Caco-2 (cell line): Measurements from ENCODE around the gene SNX5. TPM values are rescaled to one million over a fixed set of nuclear protein-coding genes. Genes with fewer than 3 reads are reported as not detected.

Experiments used
- BruUV-seq: library from RNA; stranded (reverse); fragments of 400-500 nt; replicated peaks from 2 replicates; lab custom pipeline; 2021; lab: Mats Ljungman, UMichigan
- CTCF ChIA-PET: fragments of 300-600 bp; sonication (Branson Sonifier 250); formaldehyde crosslinking; loops from one replicate; lab custom pipeline; 2022; ENCODE audit warnings: antibody characterized with exemption; lab: Charles Lee
- POLR2A ChIA-PET: fragments of 300-600 bp; sonication (Branson Sonifier 250); formaldehyde crosslinking; loops from one replicate; lab custom pipeline; 2022; ENCODE audit warnings: antibody characterized with exemption; lab: Charles Lee
- DNase-seq, 2 experiments: peaks; one replicate each; pipeline versions ENCODE4 v3.0.0 to v3.0.0-alpha.2; 2020 to 2022
- H3K27me3 ChIP-seq: replicated peaks from 2 replicates; pipeline ENCODE4 v1.6.0; 2011; ENCODE audit warnings: low read length; ENCODE audit not compliant: control insufficient read depth, insufficient read depth
- H3K36me3 ChIP-seq: 2 replicates; pipeline ENCODE4 v1.5.1; 2011; ENCODE audit warnings: low read length; ENCODE audit not compliant: control insufficient read depth, insufficient read depth
- H3K4me1 ChIP-seq: fragments of 250-450 bp; sonication (Bioruptor Pico); 2 replicates; pipeline ENCODE4 v1.5.1; 2020; ENCODE audit warnings: mild to moderate bottlenecking
- H3K4me3 ChIP-seq: 2 replicates; pipeline ENCODE4 v1.5.1; 2011; ENCODE audit warnings: low read depth, mild to moderate bottlenecking, control low read depth, low read length
- H3K9me3 ChIP-seq: fragments of 250-450 bp; sonication (Bioruptor Pico); 2 replicates; pipeline ENCODE4 v1.5.1; 2020; ENCODE audit warnings: mild to moderate bottlenecking, moderate library complexity
- H3K27ac Mint-ChIP-seq: one replicate; pipeline ENCODE4 v1.8.0; 2022; ENCODE audit warnings: mixed read lengths; ENCODE audit not compliant: unreplicated experiment
- H3K27me3 Mint-ChIP-seq: one replicate; pipeline ENCODE4 v1.8.0; 2022; ENCODE audit warnings: mixed read lengths; ENCODE audit not compliant: insufficient read depth, unreplicated experiment
- H3K36me3 Mint-ChIP-seq: one replicate; pipeline ENCODE4 v1.8.0; 2022; ENCODE audit warnings: mild to moderate bottlenecking, mixed read lengths; ENCODE audit not compliant: insufficient read depth, unreplicated experiment
- H3K4me1 Mint-ChIP-seq: one replicate; pipeline ENCODE4 v1.8.0; 2022; ENCODE audit warnings: low read depth, mixed read lengths; ENCODE audit not compliant: unreplicated experiment
- H3K4me3 Mint-ChIP-seq: one replicate; pipeline ENCODE4 v1.8.0; 2022; ENCODE audit warnings: mild to moderate bottlenecking, moderate library complexity, mixed read lengths; ENCODE audit not compliant: unreplicated experiment
- H3K9me3 Mint-ChIP-seq: one replicate; pipeline ENCODE4 v1.8.0; 2022; ENCODE audit warnings: mixed read lengths; ENCODE audit not compliant: unreplicated experiment
- intact Hi-C: fragments of 100-400 bp; cut with micrococcal nuclease; formaldehyde crosslinking; loops from one replicate; pipeline ENCODE4 v1.10.0; 2022; ENCODE audit not compliant: unreplicated experiment
- total RNA-seq: library from RNA; stranded (reverse); gene quantifications from 2 replicates; pipeline ENCODE4 v1.2.3, GENCODE V29; 2022
- TF ChIP-seq, protein P1 (sequence below), 2 experiments: fragments of 200-600 bp in 1 of 2; IDR thresholded peaks; 1 replicate in 1 of 2; 2 replicates in 1 of 2; pipeline versions ENCODE4 v1.5.1 to v1.8.0; 2011 to 2022; ENCODE audit warnings: antibody characterized with exemption in 1 of 2, control low read depth in 1 of 2, inconsistent platforms in 1 of 2, low read depth in 1 of 2, low read length in 1 of 2, mild to moderate bottlenecking in 1 of 2, moderate library complexity in 1 of 2; ENCODE audit not compliant: insufficient read depth in 1 of 2, severe bottlenecking in 1 of 2, unreplicated experiment in 1 of 2

Gene SNX5
- total RNA-seq, 1 experiment from 2014 or later: 299 TPM

DNA sequence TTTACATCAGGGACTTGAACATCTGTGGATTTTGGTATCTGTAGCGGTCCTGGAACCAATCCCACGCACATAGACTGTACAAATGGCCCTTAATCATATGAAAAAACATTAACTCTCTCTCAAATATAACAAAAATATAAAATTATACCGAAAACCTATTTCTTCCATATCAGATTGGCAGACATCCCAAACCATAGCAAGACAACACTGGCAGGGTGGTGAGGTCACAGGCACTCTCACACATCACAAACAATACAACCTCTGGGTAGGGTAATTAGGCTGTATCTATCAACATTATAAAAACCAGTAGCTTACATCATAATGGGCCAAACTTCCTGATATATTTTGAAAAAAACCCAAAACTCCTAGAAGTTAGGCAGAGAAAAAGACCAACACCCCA, 48.2 kb upstream of the SNX5 start:
- BruUV-seq: no TSS peak
- Mint-ChIP-seq H3K27me3 (no peaks in the 10 kb centered on the region), H3K4me3 (no peak overlapping the region), H3K4me1 (peaks cover 2% of the 10 kb centered on the region), H3K27ac (no peak overlapping the region), H3K9me3 (no peaks in the 10 kb centered on the region), H3K36me3 (peaks cover 21% of the 10 kb centered on the region)
- Histone ChIP-seq H3K36me3 (no peaks in the 10 kb centered on the region; the same call in 1 of the 2 replicates), H3K9me3 (no peaks in the 10 kb centered on the region), H3K4me1 (no peaks in the 10 kb centered on the region), H3K27me3 (no peaks in the 10 kb centered on the region), H3K4me3 (no peak overlapping the region)
- POLR2A ChIA-PET: no interaction called here
- no peak for DNase-seq
- CTCF ChIA-PET: no interaction called here
- TF ChIP-seq, protein P1, sequence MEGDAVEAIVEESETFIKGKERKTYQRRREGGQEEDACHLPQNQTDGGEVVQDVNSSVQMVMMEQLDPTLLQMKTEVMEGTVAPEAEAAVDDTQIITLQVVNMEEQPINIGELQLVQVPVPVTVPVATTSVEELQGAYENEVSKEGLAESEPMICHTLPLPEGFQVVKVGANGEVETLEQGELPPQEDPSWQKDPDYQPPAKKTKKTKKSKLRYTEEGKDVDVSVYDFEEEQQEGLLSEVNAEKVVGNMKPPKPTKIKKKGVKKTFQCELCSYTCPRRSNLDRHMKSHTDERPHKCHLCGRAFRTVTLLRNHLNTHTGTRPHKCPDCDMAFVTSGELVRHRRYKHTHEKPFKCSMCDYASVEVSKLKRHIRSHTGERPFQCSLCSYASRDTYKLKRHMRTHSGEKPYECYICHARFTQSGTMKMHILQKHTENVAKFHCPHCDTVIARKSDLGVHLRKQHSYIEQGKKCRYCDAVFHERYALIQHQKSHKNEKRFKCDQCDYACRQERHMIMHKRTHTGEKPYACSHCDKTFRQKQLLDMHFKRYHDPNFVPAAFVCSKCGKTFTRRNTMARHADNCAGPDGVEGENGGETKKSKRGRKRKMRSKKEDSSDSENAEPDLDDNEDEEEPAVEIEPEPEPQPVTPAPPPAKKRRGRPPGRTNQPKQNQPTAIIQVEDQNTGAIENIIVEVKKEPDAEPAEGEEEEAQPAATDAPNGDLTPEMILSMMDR (IDR thresholded peaks at IDR 0.05; ENCODE audit: insufficient read depth in 1 of 2, low read depth in 1 of 2, low read length in 1 of 2, severe bottlenecking in 1 of 2, unreplicated experiment in 1 of 2): no peak
- intact Hi-C loops: no loop called here

DNA sequence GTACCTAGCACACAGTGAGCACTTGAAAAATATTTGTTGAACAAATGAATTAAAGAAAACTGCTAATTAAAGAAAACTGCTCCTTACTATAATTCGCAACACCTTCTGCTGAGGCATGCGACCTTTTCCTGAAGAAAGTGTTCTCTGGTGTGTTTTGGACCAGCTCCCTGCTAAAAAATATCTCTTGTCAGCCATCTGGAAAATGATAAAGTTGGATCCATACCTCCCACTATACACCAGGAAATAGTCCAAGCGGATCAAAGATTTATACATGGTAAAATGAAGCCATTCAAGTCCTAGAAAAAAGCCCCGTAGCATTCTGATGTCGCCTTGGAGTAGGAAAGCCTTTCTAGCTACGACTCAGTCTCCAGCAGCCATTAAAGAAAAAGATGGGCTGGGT, 45.8 kb upstream of the SNX5 start:
- TF ChIP-seq, protein P1 (IDR thresholded peaks at IDR 0.05; ENCODE audit: insufficient read depth in 1 of 2, low read depth in 1 of 2, low read length in 1 of 2, severe bottlenecking in 1 of 2, unreplicated experiment in 1 of 2): no peak
- Mint-ChIP-seq H3K27me3 (no peaks in the 10 kb centered on the region), H3K36me3 (peaks cover 11% of the 10 kb centered on the region), H3K4me1 (peaks cover 11% of the 10 kb centered on the region), H3K9me3 (no peaks in the 10 kb centered on the region), H3K27ac (no peak overlapping the region), H3K4me3 (no peak overlapping the region)
- Histone ChIP-seq H3K4me1 (no peaks in the 10 kb centered on the region), H3K27me3 (no peaks in the 10 kb centered on the region), H3K4me3 (no peak overlapping the region), H3K36me3 (no peaks in the 10 kb centered on the region; the same call in 1 of the 2 replicates), H3K9me3 (no peaks in the 10 kb centered on the region)
- DNase-seq: no peak
- ChIA-PET POLR2A (no interaction called here), CTCF (no interaction called here)
- BruUV-seq: no TSS peak
- intact Hi-C loops: no loop called here

DNA sequence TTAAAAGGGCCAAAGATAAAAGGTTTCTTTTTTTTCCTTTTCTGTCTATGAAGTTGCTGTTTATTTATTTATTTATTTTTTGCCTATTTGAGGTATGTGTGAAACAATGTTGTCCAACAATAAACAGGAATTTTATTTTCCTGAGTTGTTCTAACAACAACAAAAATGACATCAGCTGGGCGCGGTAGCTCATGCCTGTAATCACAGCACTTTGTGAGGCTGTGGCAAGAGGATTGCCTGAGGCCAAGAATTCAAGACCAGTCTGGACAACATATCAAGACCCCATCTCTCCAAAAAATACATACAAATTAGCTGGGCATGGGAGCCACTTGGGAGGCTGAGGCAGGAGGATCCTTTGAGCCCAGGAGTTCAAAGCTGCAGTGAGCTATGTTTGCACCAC, 44.3 kb upstream of the SNX5 start:
- intact Hi-C loops: no loop called here
- DNase-seq: no peak
- POLR2A ChIA-PET: no interaction called here
- BruUV-seq: no TSS peak
- Mint-ChIP-seq H3K4me3 (no peak overlapping the region), H3K36me3 (peaks cover 6% of the 10 kb centered on the region), H3K9me3 (no peaks in the 10 kb centered on the region), H3K27ac (no peak overlapping the region), H3K4me1 (peaks cover 15% of the 10 kb centered on the region), H3K27me3 (no peaks in the 10 kb centered on the region)
- H3K4me1 ChIP-seq: no peaks in the 10 kb centered on the region
- CTCF ChIA-PET: interaction anchor here (0.6 kb wide), 1 partner anchor 178 kb away, joined by 3 read pairs; no protein-coding TSS in a partner anchor
- no peaks in the 10 kb centered on the region for H3K27me3 ChIP-seq
- no peaks in the 10 kb centered on the region for H3K9me3 ChIP-seq
- TF ChIP-seq, protein P1 (IDR thresholded peaks at IDR 0.05; ENCODE audit: insufficient read depth in 1 of 2, low read depth in 1 of 2, low read length in 1 of 2, severe bottlenecking in 1 of 2, unreplicated experiment in 1 of 2): no peak
- H3K4me3 ChIP-seq: no peak overlapping the region
- no peaks in the 10 kb centered on the region; the same call in 1 of the 2 replicates for H3K36me3 ChIP-seq
